ENCODE results near the gene GNAL. TPM values are rescaled to one million over a fixed set of nuclear protein-coding genes. Genes with fewer than 3 reads are reported as not detected.

Gene GNAL
- total RNA-seq, 2 experiments from 2014 or later: 0.11 to 0.19 TPM

DNA sequence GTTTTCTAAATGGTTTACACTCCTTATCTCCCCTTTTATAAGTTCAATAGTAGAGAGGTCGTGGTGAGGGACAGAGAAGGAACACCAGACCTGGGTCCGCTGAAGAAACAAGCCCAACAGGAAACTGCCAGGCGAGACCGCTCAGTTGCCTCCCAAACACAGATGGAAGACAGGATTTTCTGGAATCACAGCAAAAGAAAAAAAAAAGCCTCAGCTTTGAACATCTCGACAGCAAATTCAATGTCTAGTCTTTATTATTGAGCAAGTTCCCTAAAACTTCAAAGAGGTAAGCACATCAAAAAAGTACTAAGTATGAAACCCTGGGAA, 33.5 kb upstream of the GNAL start:
- Histone ChIP-seq H3K27me3 (ENCODE audit: control insufficient read depth in 1 of 2, insufficient read depth in 2 of 2, low read length in 2 of 2) (peaks cover 4 to 10% of the 10 kb centered on the region in 2 experiments), H3K27ac (ENCODE audit: low read depth in 1 of 2, low read length in 2 of 2) (no peak overlapping the region), H3K4me3 (ENCODE audit: low read length) (no peak overlapping the region), H3K4me1 (ENCODE audit: insufficient read depth, low read length) (peaks cover 5% of the 10 kb centered on the region), H3K9me3 (ENCODE audit: control insufficient read depth in 1 of 2, insufficient read depth in 1 of 2, low read length in 2 of 2) (no peaks in the 10 kb centered on the region), H3K36me3 (ENCODE audit: insufficient read depth, low read length) (no peaks in the 10 kb centered on the region)
- Mint-ChIP-seq H3K27me3 (peaks cover 82% of the 10 kb centered on the region), H3K36me3 (ENCODE audit: low read depth) (no peaks in the 10 kb centered on the region), H3K9me3 (no peaks in the 10 kb centered on the region), H3K27ac (no peak overlapping the region), H3K4me3 (no peak overlapping the region), H3K4me1 (ENCODE audit: low read depth) (no peaks in the 10 kb centered on the region)
- DNase-seq (no peak), ATAC-seq (ENCODE audit: poor library complexity) (no peak)
- intact Hi-C loops (cut with DNase I, micrococcal nuclease): loop anchor here in 1 of 2 experiments (5.0 kb wide), 1 partner anchor 382 kb away; no protein-coding TSS in a partner anchor
- no peak for TF ChIP-seq CTCF (IDR thresholded peaks at IDR 0.05)
- ChIA-PET POLR2A (no interaction called here), CTCF (interaction anchor here (0.6 kb wide), 1 partner anchor 581 kb away, joined by 3 read pairs; no protein-coding TSS in a partner anchor)

GRCh38 chr18:11657152-11657551, 31.9 kb upstream of the GNAL start:
- POLR2A ChIA-PET: no interaction called here
- peaks cover 68% of the 10 kb centered on the region for H3K27me3 Mint-ChIP-seq

DNA sequence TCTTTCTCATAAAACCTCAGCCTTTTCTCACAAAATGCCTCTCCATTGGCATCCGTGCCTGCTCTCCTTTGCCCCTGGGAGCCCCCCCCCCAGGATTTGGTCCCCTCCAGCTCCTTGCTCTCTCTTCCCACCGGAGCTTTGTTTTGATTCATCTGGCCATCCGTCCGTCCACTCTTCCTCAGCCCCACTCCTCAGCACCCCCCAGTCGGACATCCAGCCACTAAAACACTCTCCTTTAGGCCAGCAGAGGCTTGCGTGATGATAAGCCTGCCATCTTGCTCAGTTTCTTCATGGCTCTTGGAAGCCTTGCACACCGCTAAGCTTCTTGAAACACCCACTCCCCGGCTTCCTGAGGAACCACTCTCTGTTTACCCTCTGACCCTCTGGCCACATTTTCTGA, 31.5 kb upstream of the GNAL start:
- no peaks in the 10 kb centered on the region for H3K36me3 Mint-ChIP-seq (ENCODE audit: low read depth)
- no peaks in the 10 kb centered on the region for H3K36me3 ChIP-seq (ENCODE audit: insufficient read depth, low read length)
- no peaks in the 10 kb centered on the region for H3K9me3 ChIP-seq (ENCODE audit: control insufficient read depth in 1 of 2, insufficient read depth in 1 of 2, low read length in 2 of 2)
- POLR2A ChIA-PET: no interaction called here
- no peak overlapping the region for H3K27ac ChIP-seq (ENCODE audit: low read depth in 1 of 2, low read length in 2 of 2)
- peaks cover 5% of the 10 kb centered on the region for H3K4me1 ChIP-seq (ENCODE audit: insufficient read depth, low read length)
- CTCF ChIA-PET: no interaction called here
- H3K27ac Mint-ChIP-seq: no peak overlapping the region
- no peak overlapping the region for H3K4me3 ChIP-seq (ENCODE audit: low read length)
- DNase-seq (no peak), ATAC-seq (ENCODE audit: poor library complexity) (no peak)
- TF ChIP-seq CTCF (IDR thresholded peaks at IDR 0.05): no peak
- peaks cover 66% of the 10 kb centered on the region for H3K27me3 Mint-ChIP-seq
- no peak overlapping the region for H3K4me3 Mint-ChIP-seq
- H3K4me1 Mint-ChIP-seq (ENCODE audit: low read depth): no peaks in the 10 kb centered on the region
- no peaks in the 10 kb centered on the region for H3K9me3 Mint-ChIP-seq
- intact Hi-C loops (cut with DNase I, micrococcal nuclease): loop anchor here in 1 of 2 experiments (5.0 kb wide), 1 partner anchor 380 kb away; no protein-coding TSS in a partner anchor
- peaks cover 4 to 10% of the 10 kb centered on the region in 2 experiments for H3K27me3 ChIP-seq (ENCODE audit: control insufficient read depth in 1 of 2, insufficient read depth in 2 of 2, low read length in 2 of 2)

More at GRCh38 chr18:11657152-11657551, 31.9 kb upstream of the GNAL start:
- H3K36me3 ChIP-seq (ENCODE audit: insufficient read depth, low read length): no peaks in the 10 kb centered on the region
- H3K9me3 ChIP-seq (ENCODE audit: control insufficient read depth in 1 of 2, insufficient read depth in 1 of 2, low read length in 2 of 2): no peaks in the 10 kb centered on the region
- H3K4me1 ChIP-seq (ENCODE audit: insufficient read depth, low read length): peaks cover 5% of the 10 kb centered on the region
- Mint-ChIP-seq H3K4me3 (no peak overlapping the region), H3K4me1 (ENCODE audit: low read depth) (no peaks in the 10 kb centered on the region), H3K36me3 (ENCODE audit: low read depth) (no peaks in the 10 kb centered on the region), H3K9me3 (no peaks in the 10 kb centered on the region), H3K27ac (no peak overlapping the region)
- H3K27ac ChIP-seq (ENCODE audit: low read depth in 1 of 2, low read length in 2 of 2): no peak overlapping the region
- intact Hi-C loops (cut with DNase I, micrococcal nuclease): loop anchor here in 1 of 2 experiments (5.0 kb wide), 1 partner anchor 380 kb away; no protein-coding TSS in a partner anchor
- TF ChIP-seq CTCF (IDR thresholded peaks at IDR 0.05): no peak
- no peak overlapping the region for H3K4me3 ChIP-seq (ENCODE audit: low read length)
- peaks cover 4 to 10% of the 10 kb centered on the region in 2 experiments for H3K27me3 ChIP-seq (ENCODE audit: control insufficient read depth in 1 of 2, insufficient read depth in 2 of 2, low read length in 2 of 2)
- no peak for DNase-seq
- ATAC-seq (ENCODE audit: poor library complexity): no peak
- CTCF ChIA-PET: no interaction called here
